SK-N-SH treated with all-trans-retinoic acid at 6 μM for 48 hours (cell line): Measurements from ENCODE around the gene ABHD6.

ENCODE experiments used
- ARNTL ChIP-seq: fragments of 450-650 bp; formaldehyde crosslinking; IDR thresholded peaks from 2 replicates; pipeline ENCODE4 v1.5.0; 2020; ENCODE audit warnings: low read depth, mild to moderate bottlenecking, moderate library complexity, borderline replicate concordance
- ZC3H10 ChIP-seq: fragments of 250-450 bp; sonication (Bioruptor Pico); IDR thresholded peaks from 2 replicates; pipeline ENCODE4 v1.5.1; 2021; ENCODE audit warnings: mild to moderate bottlenecking, moderate library complexity
- ZNF565 ChIP-seq: fragments of 450-650 bp; formaldehyde crosslinking; conservative IDR thresholded peaks from 2 replicates; pipeline ENCODE4 v1.5.0; 2020; ENCODE audit warnings: low read depth, mild to moderate bottlenecking, moderate library complexity

DNA sequence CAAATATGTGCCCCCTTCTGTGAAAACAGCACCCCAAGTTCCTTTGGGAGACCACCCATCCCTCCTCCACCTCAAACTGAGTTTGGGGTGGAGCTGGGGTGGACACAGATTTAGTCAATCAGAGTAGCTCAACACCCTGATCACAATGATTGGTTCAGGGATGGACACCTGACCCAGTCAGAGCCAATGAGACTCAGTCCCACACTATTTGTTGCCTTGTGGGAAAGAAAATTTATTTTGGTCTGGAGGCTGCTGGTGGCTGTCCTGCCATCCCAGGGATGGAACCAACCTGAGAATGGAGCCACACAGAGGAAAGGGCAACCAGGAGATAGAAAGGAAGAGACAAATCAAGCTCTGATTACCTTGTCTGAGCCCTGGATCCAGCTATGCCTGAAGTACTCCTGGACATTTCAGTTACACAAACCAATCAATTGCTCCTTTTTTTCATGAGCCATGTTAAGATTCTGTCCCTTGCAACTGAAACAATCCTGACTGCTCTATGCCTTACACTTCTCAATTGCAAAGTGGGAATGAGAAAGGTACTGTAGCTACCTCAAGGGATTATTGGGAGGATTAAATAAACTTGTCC, 37.4 kb upstream of the ABHD6 start:
- TF ChIP-seq ARNTL (CRISPR knock-in tag) = no peak
- TF ChIP-seq ZC3H10 (CRISPR knock-in tag) = no peak
- TF ChIP-seq ZNF565 (CRISPR knock-in tag) = no peak
